H9 (cell line): Measurements from ENCODE around the gene TMEM109. TPM values are rescaled to one million over a fixed set of nuclear protein-coding genes. Genes with fewer than 3 reads are reported as not detected.

ENCODE experiments used
- DNase-seq: peaks from one replicate; pipeline ENCODE4 v3.0.0-alpha.2; 2017
- H2AFZ ChIP-seq: one replicate; pipeline ENCODE4 v1.6.1; 2013; ENCODE audit warnings: mild to moderate bottlenecking, low read length, control low read depth, moderate library complexity
- H2AK5ac ChIP-seq: 2 replicates; pipeline ENCODE4 v1.6.1; 2013; ENCODE audit warnings: low read length, control low read depth, mixed read lengths; ENCODE audit not compliant: insufficient read length
- H2BK120ac ChIP-seq: one replicate; pipeline ENCODE4 v1.6.1; 2013; ENCODE audit warnings: low read depth, mild to moderate bottlenecking, low read length, control low read depth, inconsistent platforms; ENCODE audit not compliant: poor library complexity, severe bottlenecking
- H2BK12ac ChIP-seq: 2 replicates; pipeline ENCODE4 v1.6.1; 2013; ENCODE audit warnings: low read length, control low read depth, mixed read lengths, low read depth; ENCODE audit not compliant: insufficient read length
- H2BK15ac ChIP-seq: 2 replicates; pipeline ENCODE4 v1.6.1; 2013; ENCODE audit warnings: low read depth, low read length, control low read depth
- H2BK20ac ChIP-seq: one replicate; pipeline ENCODE4 v1.6.1; 2013; ENCODE audit warnings: low read depth, mild to moderate bottlenecking, low read length, control low read depth, inconsistent platforms; ENCODE audit not compliant: poor library complexity, severe bottlenecking
- H2BK5ac ChIP-seq: 2 replicates; pipeline ENCODE4 v1.6.1; 2013; ENCODE audit warnings: low read length, control low read depth, mixed read lengths; ENCODE audit not compliant: insufficient read length
- H3K14ac ChIP-seq: 2 replicates; pipeline ENCODE4 v1.6.1; 2013; ENCODE audit warnings: low read length, control low read depth; ENCODE audit not compliant: insufficient read depth
- H3K18ac ChIP-seq: 2 replicates; pipeline ENCODE4 v1.6.1; 2013; ENCODE audit warnings: low read depth, mild to moderate bottlenecking, mixed read lengths, low read length, control low read depth; ENCODE audit not compliant: insufficient read length
- H3K23ac ChIP-seq: 2 replicates; pipeline ENCODE4 v1.6.1; 2013; ENCODE audit warnings: low read length, control low read depth, mixed read lengths, low read depth; ENCODE audit not compliant: insufficient read length
- H3K23me2 ChIP-seq: 2 replicates; pipeline ENCODE4 v1.6.1; 2013; ENCODE audit warnings: low read depth, mild to moderate bottlenecking, mixed read lengths, low read length, control low read depth; ENCODE audit not compliant: insufficient read length, poor library complexity, severe bottlenecking
- H3K27ac ChIP-seq: 2 replicates; pipeline ENCODE4 v1.5.1; 2013; ENCODE audit warnings: low read length, control low read depth, mixed read lengths, low read depth; ENCODE audit not compliant: insufficient read length
- H3K27me3 ChIP-seq: 2 replicates; pipeline ENCODE4 v1.6.1; 2013; ENCODE audit warnings: low read length, control low read depth, inconsistent platforms; ENCODE audit not compliant: insufficient read depth
- H3K4ac ChIP-seq: 2 replicates; pipeline ENCODE4 v1.6.1; 2013; ENCODE audit warnings: low read depth, mild to moderate bottlenecking, control low read depth, inconsistent platforms, low read length, moderate library complexity
- H3K4me1 ChIP-seq: 2 replicates; pipeline ENCODE4 v1.6.1; 2013; ENCODE audit warnings: low read length, control low read depth, inconsistent platforms; ENCODE audit not compliant: insufficient read depth
- H3K4me2 ChIP-seq: 2 replicates; pipeline ENCODE4 v1.6.1; 2013; ENCODE audit warnings: low read length, control low read depth, mixed read lengths; ENCODE audit not compliant: insufficient read length, insufficient read depth
- H3K56ac ChIP-seq: 2 replicates; pipeline ENCODE4 v1.6.1; 2013; ENCODE audit warnings: low read depth, mild to moderate bottlenecking, mixed read lengths, low read length, control low read depth; ENCODE audit not compliant: insufficient read length
- H3K79me1 ChIP-seq: 2 replicates; pipeline ENCODE4 v1.6.1; 2013; ENCODE audit warnings: low read depth, mild to moderate bottlenecking, moderate library complexity, low read length, control low read depth, inconsistent platforms; ENCODE audit not compliant: insufficient read depth, poor library complexity, severe bottlenecking
- H3K79me2 ChIP-seq: 2 replicates; pipeline ENCODE4 v1.6.1; 2013; ENCODE audit warnings: low read length, control low read depth, inconsistent platforms; ENCODE audit not compliant: insufficient read depth
- H3K9ac ChIP-seq: 2 replicates; pipeline ENCODE4 v1.6.1; 2013; ENCODE audit warnings: low read length, control low read depth, mixed read lengths; ENCODE audit not compliant: insufficient read length; ENCODE audit errors: extremely low read depth
- H3K9me3 ChIP-seq: one replicate; pipeline ENCODE4 v1.6.1; 2013; ENCODE audit warnings: low read depth, low read length, inconsistent platforms; ENCODE audit not compliant: control insufficient read depth
- H3T11ph ChIP-seq: one replicate; pipeline ENCODE4 v1.6.1; 2013; ENCODE audit warnings: mild to moderate bottlenecking, low read length, control low read depth, inconsistent platforms
- H4K20me1 ChIP-seq: one replicate; pipeline ENCODE4 v1.6.1; 2013; ENCODE audit not compliant: control insufficient read depth, insufficient read length, insufficient read depth
- H4K5ac ChIP-seq: 2 replicates; pipeline ENCODE4 v1.6.1; 2013; ENCODE audit warnings: low read depth, mild to moderate bottlenecking, mixed read lengths, low read length, control low read depth; ENCODE audit not compliant: insufficient read length
- H4K8ac ChIP-seq: replicated peaks from 2 replicates; pipeline ENCODE4 v1.6.1; 2013; ENCODE audit warnings: low read length, control low read depth, mixed read lengths, low read depth; ENCODE audit not compliant: insufficient read length
- H4K91ac ChIP-seq: 2 replicates; pipeline ENCODE4 v1.6.1; 2013; ENCODE audit warnings: low read depth, mild to moderate bottlenecking, moderate library complexity, mixed read lengths, low read length, control low read depth; ENCODE audit not compliant: insufficient read length
- H3K27ac Mint-ChIP-seq, 3 experiments: 2 replicates in 2 of 3; 3 replicates in 1 of 3; pipeline ENCODE4 v1.8.0; 2020 to 2021; ENCODE audit warnings: mixed read lengths in 3 of 3, mild to moderate bottlenecking in 1 of 3, moderate library complexity in 1 of 3
- H3K27me3 Mint-ChIP-seq: 2 replicates; pipeline ENCODE4 v1.8.0; 2021; ENCODE audit warnings: low read depth, mild to moderate bottlenecking, moderate library complexity, mixed read lengths
- H3K36me3 Mint-ChIP-seq, 3 experiments: 2 replicates in 2 of 3; 3 replicates in 1 of 3; pipeline ENCODE4 v1.8.0; 2020 to 2021; ENCODE audit warnings: low read depth in 3 of 3, mixed read lengths in 3 of 3; ENCODE audit not compliant: insufficient read depth in 1 of 3
- H3K4me1 Mint-ChIP-seq, 2 experiments: 2 replicates each; pipeline ENCODE4 v1.8.0; 2020; ENCODE audit warnings: mixed read lengths in 2 of 2
- H3K4me3 Mint-ChIP-seq, 2 experiments: 2 replicates in 1 of 2; 3 replicates in 1 of 2; pipeline ENCODE4 v1.8.0; 2020 to 2021; ENCODE audit warnings: mild to moderate bottlenecking in 2 of 2, mixed read lengths in 2 of 2, moderate library complexity in 1 of 2
- H3K9me3 Mint-ChIP-seq, 2 experiments: 2 replicates in 1 of 2; 3 replicates in 1 of 2; pipeline ENCODE4 v1.8.0; 2020; ENCODE audit warnings: mild to moderate bottlenecking in 2 of 2, mixed read lengths in 2 of 2, moderate library complexity in 1 of 2
- WGBS: extraction: QIAGEN DNeasy Blood & Tissue Kit; methylation state at CpG from one replicate; pipeline ENCODE4 v1.1.7; 2013; ENCODE audit warnings: missing lambda C conversion rate, low lambda C conversion rate, mixed read lengths; ENCODE audit not compliant: insufficient read length; ENCODE audit errors: extremely low coverage; 5-methylcytosine and 5-hydroxymethylcytosine counted together
- total RNA-seq: library from RNA; stranded (reverse); gene quantifications from 2 replicates; pipeline ENCODE4 v1.2.1, GENCODE V29; 2021
- TF ChIP-seq, protein P1 (sequence below): fragments of 200-600 bp; sonication (generic); conservative IDR thresholded peaks from 3 replicates; pipeline ENCODE4 v1.8.0; 2021; ENCODE audit warnings: antibody characterized with exemption, mild to moderate bottlenecking

Gene TMEM109
- total RNA-seq, 1 experiment from 2014 or later = 38.0 TPM

GRCh38 chr11:60916669-60917206, 2.8 kb downstream of the TMEM109 start:
- Histone ChIP-seq H3K23me2 (peaks cover 22% of the 10 kb centered on the region), H3K79me2 (no peaks in the 10 kb centered on the region; the same call in 1 of the 2 replicates), H3K14ac (no peak overlapping the region), H4K5ac (no peak overlapping the region), H3K56ac (no peak overlapping the region), H3K9ac (no peak overlapping the region), H3K4ac (no peak overlapping the region), H3T11ph (no peak overlapping the region), H3K27ac (no peak overlapping the region), H2BK5ac (no peak overlapping the region), H3K23ac (no peak overlapping the region), H4K91ac (no peak overlapping the region), H4K20me1 (no peaks in the 10 kb centered on the region), H3K4me2 (no peak overlapping the region), H2AFZ (no peak overlapping the region), H2BK15ac (no peak overlapping the region), H3K27me3 (no peaks in the 10 kb centered on the region), H2BK12ac (no peak overlapping the region), H3K79me1 (no peaks in the 10 kb centered on the region), H3K18ac (no peak overlapping the region), H2AK5ac (no peak overlapping the region), H4K8ac (no peak overlapping the region), H3K4me1 (peaks cover 2% of the 10 kb centered on the region), H2BK120ac (no peak overlapping the region), H2BK20ac (no peak overlapping the region), H3K9me3 (no peaks in the 10 kb centered on the region)
- Mint-ChIP-seq H3K4me1 (peaks cover 40 to 42% of the 10 kb centered on the region in 2 experiments), H3K27me3 (peaks cover 10% of the 10 kb centered on the region), H3K36me3 (peaks cover 14 to 30% (median 15%) of the 10 kb centered on the region in 3 experiments), H3K9me3 (no peaks in the 10 kb centered on the region; a peak in 1 of 5 replicates), H3K27ac (no peak overlapping the region; a peak in 1 of 7 replicates), H3K4me3 (no peak overlapping the region)
- WGBS = no CpG with 5 or more reads among the region's 3 CpGs
- no peak for DNase-seq
- TF ChIP-seq, protein P1, sequence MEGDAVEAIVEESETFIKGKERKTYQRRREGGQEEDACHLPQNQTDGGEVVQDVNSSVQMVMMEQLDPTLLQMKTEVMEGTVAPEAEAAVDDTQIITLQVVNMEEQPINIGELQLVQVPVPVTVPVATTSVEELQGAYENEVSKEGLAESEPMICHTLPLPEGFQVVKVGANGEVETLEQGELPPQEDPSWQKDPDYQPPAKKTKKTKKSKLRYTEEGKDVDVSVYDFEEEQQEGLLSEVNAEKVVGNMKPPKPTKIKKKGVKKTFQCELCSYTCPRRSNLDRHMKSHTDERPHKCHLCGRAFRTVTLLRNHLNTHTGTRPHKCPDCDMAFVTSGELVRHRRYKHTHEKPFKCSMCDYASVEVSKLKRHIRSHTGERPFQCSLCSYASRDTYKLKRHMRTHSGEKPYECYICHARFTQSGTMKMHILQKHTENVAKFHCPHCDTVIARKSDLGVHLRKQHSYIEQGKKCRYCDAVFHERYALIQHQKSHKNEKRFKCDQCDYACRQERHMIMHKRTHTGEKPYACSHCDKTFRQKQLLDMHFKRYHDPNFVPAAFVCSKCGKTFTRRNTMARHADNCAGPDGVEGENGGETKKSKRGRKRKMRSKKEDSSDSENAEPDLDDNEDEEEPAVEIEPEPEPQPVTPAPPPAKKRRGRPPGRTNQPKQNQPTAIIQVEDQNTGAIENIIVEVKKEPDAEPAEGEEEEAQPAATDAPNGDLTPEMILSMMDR = no peak
